PC-9 (cell line): ENCODE data around the gene ZCCHC7. TPM values are rescaled to one million over a fixed set of nuclear protein-coding genes. Genes with fewer than 3 reads are reported as not detected.

ENCODE experiments used
- BruUV-seq: library from RNA; stranded (reverse); fragments of 400-500 nt; replicated peaks from 2 replicates; lab custom pipeline; 2021; lab: Mats Ljungman, UMichigan
- CTCF ChIA-PET: fragments of 300-600 bp; sonication (Branson Sonifier 250); formaldehyde crosslinking; loops from one replicate; lab custom pipeline; 2022; ENCODE audit warnings: antibody characterized with exemption; lab: Charles Lee
- POLR2A ChIA-PET: fragments of 300-600 bp; sonication (Branson Sonifier 250); formaldehyde crosslinking; loops from one replicate; lab custom pipeline; 2022; ENCODE audit warnings: antibody characterized with exemption; ENCODE audit not compliant: unreplicated experiment; lab: Charles Lee
- DNase-seq, 2 experiments: peaks; one replicate each; pipeline versions ENCODE4 v3.0.0 to v3.0.0-alpha.2; 2015 to 2022; ENCODE audit warnings: mixed read lengths in 1 of 2
- H2AFZ ChIP-seq: fragments of 200-600 bp; sonication (generic); 2 replicates; pipeline ENCODE4 v1.8.1; 2017; ENCODE audit warnings: antibody characterized with exemption
- H3F3A ChIP-seq: fragments of 200-600 bp; sonication (generic); 2 replicates; pipeline ENCODE4 v1.8.1; 2017; ENCODE audit warnings: antibody characterized with exemption, mild to moderate bottlenecking, low read depth; ENCODE audit not compliant: insufficient read depth
- H3K27ac ChIP-seq: fragments of 200-600 bp; sonication (generic); 2 replicates; pipeline ENCODE4 v1.6.1; 2016; ENCODE audit warnings: mixed run types
- H3K27me3 ChIP-seq: fragments of 200-600 bp; sonication (generic); 2 replicates; pipeline ENCODE4 v1.6.1; 2016; ENCODE audit warnings: low read depth, mixed run types; ENCODE audit not compliant: insufficient read depth
- H3K36me3 ChIP-seq: fragments of 200-600 bp; sonication (generic); 2 replicates; pipeline ENCODE4 v1.6.1; 2016; ENCODE audit warnings: low read depth, mixed run types
- H3K4me1 ChIP-seq: fragments of 200-600 bp; sonication (generic); replicated peaks from 2 replicates; pipeline ENCODE4 v1.6.1; 2016; ENCODE audit warnings: mixed run types; ENCODE audit not compliant: insufficient read depth
- H3K4me2 ChIP-seq: fragments of 200-600 bp; sonication (generic); 2 replicates; pipeline ENCODE4 v1.6.1; 2017; ENCODE audit warnings: mixed run types
- H3K4me3 ChIP-seq: fragments of 200-600 bp; sonication (generic); 2 replicates; pipeline ENCODE4 v1.6.1; 2016; ENCODE audit warnings: mixed run types
- H3K79me2 ChIP-seq: fragments of 200-600 bp; sonication (generic); 2 replicates; pipeline ENCODE4 v1.6.1; 2017; ENCODE audit warnings: low read depth, mixed run types
- H3K9me2 ChIP-seq: fragments of 200-600 bp; sonication (generic); 2 replicates; pipeline ENCODE4 v1.8.1; 2017; ENCODE audit warnings: mild to moderate bottlenecking; ENCODE audit not compliant: insufficient read depth
- H3K9me3 ChIP-seq: fragments of 200-600 bp; sonication (generic); 2 replicates; pipeline ENCODE4 v1.8.1; 2016; ENCODE audit warnings: low read depth; ENCODE audit not compliant: insufficient read depth
- H4K20me1 ChIP-seq: fragments of 200-600 bp; sonication (generic); 2 replicates; pipeline ENCODE4 v1.8.1; 2017; ENCODE audit not compliant: insufficient read depth
- EZH2 ChIP-seq: fragments of 200-600 bp; sonication (generic); IDR thresholded peaks from 2 replicates; pipeline ENCODE4 v1.8.0; 2017; ENCODE audit warnings: antibody characterized with exemption, low read depth
- intact Hi-C: fragments of 100-400 bp; cut with micrococcal nuclease; formaldehyde crosslinking; loops from one replicate; pipeline ENCODE4 v1.10.0; 2022; ENCODE audit not compliant: unreplicated experiment
- total RNA-seq: library from RNA; stranded (reverse); gene quantifications from 2 replicates; pipeline ENCODE4 v1.2.3, GENCODE V29; 2021
- TF ChIP-seq, protein P1 (sequence below): fragments of 200-600 bp; sonication (generic); conservative IDR thresholded peaks from 2 replicates; pipeline ENCODE4 v1.6.1; 2017; ENCODE audit warnings: mixed run types, antibody characterized with exemption, mild to moderate bottlenecking, moderate library complexity

The ZCCHC7 gene
- total RNA-seq, 1 experiment from 2014 or later, result 15.9 TPM

DNA sequence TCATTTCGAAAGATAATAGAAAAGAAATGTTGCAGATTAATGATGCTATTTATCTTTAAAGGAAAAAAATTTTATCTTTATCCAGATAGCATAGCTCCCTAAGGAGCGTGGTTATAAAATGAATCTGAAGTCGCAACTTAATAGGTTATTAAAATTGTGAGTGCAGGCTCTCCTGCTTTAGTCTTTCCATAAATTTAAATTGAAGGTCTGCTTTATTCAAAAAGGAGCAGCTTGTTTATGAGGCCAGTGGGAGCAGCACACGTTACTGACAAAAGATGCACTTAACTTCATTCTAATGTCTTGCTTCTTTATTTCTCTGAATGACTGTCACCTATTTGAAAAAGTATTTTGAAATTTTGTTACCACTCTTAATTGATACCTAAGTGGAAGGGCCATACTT lies 95.0 kb downstream of the ZCCHC7 start:
- intact Hi-C loops, result no loop called here
- no peaks in the 10 kb centered on the region for H3K79me2 ChIP-seq
- H3K27ac ChIP-seq, result no peak overlapping the region
- no peak overlapping the region for H2AFZ ChIP-seq
- ChIA-PET POLR2A (interaction anchor here (0.6 kb wide), 1 partner anchor 144 kb away, joined by 4 read pairs; no protein-coding TSS in a partner anchor), CTCF (no interaction called here)
- H3K36me3 ChIP-seq, result no peaks in the 10 kb centered on the region
- no peaks in the 10 kb centered on the region for H3F3A ChIP-seq
- H4K20me1 ChIP-seq, result no peaks in the 10 kb centered on the region
- no peak overlapping the region for H3K4me2 ChIP-seq
- no peak overlapping the region for H3K4me3 ChIP-seq
- no TSS peak for BruUV-seq
- no peaks in the 10 kb centered on the region for H3K9me3 ChIP-seq
- no peak for DNase-seq
- no peaks in the 10 kb centered on the region for H3K27me3 ChIP-seq
- H3K9me2 ChIP-seq, result no peaks in the 10 kb centered on the region
- no peak for TF ChIP-seq EZH2
- TF ChIP-seq, protein P1, sequence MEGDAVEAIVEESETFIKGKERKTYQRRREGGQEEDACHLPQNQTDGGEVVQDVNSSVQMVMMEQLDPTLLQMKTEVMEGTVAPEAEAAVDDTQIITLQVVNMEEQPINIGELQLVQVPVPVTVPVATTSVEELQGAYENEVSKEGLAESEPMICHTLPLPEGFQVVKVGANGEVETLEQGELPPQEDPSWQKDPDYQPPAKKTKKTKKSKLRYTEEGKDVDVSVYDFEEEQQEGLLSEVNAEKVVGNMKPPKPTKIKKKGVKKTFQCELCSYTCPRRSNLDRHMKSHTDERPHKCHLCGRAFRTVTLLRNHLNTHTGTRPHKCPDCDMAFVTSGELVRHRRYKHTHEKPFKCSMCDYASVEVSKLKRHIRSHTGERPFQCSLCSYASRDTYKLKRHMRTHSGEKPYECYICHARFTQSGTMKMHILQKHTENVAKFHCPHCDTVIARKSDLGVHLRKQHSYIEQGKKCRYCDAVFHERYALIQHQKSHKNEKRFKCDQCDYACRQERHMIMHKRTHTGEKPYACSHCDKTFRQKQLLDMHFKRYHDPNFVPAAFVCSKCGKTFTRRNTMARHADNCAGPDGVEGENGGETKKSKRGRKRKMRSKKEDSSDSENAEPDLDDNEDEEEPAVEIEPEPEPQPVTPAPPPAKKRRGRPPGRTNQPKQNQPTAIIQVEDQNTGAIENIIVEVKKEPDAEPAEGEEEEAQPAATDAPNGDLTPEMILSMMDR, result no peak
- H3K4me1 ChIP-seq, result no peaks in the 10 kb centered on the region

DNA sequence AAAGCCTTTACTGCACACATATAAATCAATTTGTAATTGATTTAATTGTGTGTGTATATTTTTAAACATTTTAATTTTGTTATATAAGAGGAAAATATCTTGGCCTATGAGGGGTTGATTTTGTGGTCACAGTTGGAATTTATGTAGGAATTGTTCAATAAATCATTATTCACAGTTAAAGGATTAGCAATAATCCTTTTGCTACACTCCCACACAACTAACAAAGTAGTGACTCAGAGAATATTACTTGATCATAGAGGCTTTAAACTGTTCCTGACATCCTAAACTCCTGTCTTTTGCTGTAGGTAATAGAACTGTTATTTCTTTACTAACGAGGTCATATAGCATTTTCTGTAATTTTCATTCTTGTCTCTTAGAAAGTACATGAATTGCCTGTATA lies 95.5 kb downstream of the ZCCHC7 start:
- Histone ChIP-seq H4K20me1 (no peaks in the 10 kb centered on the region), H3K4me1 (no peaks in the 10 kb centered on the region), H3K9me2 (no peaks in the 10 kb centered on the region), H3F3A (no peaks in the 10 kb centered on the region), H3K27me3 (no peaks in the 10 kb centered on the region), H3K9me3 (no peaks in the 10 kb centered on the region), H3K4me2 (no peak overlapping the region), H3K79me2 (no peaks in the 10 kb centered on the region), H3K4me3 (no peak overlapping the region), H3K27ac (no peak overlapping the region), H2AFZ (no peak overlapping the region), H3K36me3 (no peaks in the 10 kb centered on the region)
- ChIA-PET CTCF (no interaction called here), POLR2A (interaction anchor here (0.6 kb wide), 1 partner anchor 144 kb away, joined by 4 read pairs; no protein-coding TSS in a partner anchor)
- intact Hi-C loops, result no loop called here
- no TSS peak for BruUV-seq
- DNase-seq, result no peak
- no peak for TF ChIP-seq EZH2
- TF ChIP-seq, protein P1, result no peak

DNA sequence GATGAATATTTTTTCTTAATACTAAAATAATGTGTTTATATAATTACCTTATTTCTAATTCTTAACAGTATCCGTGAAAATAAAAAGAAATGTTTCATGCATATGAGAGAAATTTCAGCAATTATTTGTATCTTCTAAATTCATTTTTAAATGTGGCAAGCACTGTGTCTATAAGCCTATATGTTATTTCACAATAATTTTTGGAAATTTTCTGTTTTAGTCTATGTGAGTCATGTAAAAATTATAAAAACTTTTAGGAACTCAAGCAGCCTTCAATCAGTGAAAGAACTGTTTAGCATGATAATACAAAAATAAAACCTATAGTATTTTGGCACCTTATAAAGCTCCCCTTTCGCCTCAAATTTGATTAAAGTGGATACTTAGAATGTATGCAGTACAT lies 96.8 kb downstream of the ZCCHC7 start:
- no peaks in the 10 kb centered on the region for H3K9me3 ChIP-seq
- H2AFZ ChIP-seq, result no peak overlapping the region
- H3K9me2 ChIP-seq, result no peaks in the 10 kb centered on the region
- intact Hi-C loops, result no loop called here
- H3K79me2 ChIP-seq, result no peaks in the 10 kb centered on the region
- no peaks in the 10 kb centered on the region for H3K27me3 ChIP-seq
- H3K4me3 ChIP-seq, result no peak overlapping the region
- no peak overlapping the region for H3K4me2 ChIP-seq
- no peaks in the 10 kb centered on the region for H3F3A ChIP-seq
- no peaks in the 10 kb centered on the region for H4K20me1 ChIP-seq
- H3K36me3 ChIP-seq, result no peaks in the 10 kb centered on the region
- no peak for TF ChIP-seq EZH2
- TF ChIP-seq, protein P1, result no peak
- H3K27ac ChIP-seq, result no peak overlapping the region
- H3K4me1 ChIP-seq, result no peaks in the 10 kb centered on the region
- ChIA-PET CTCF (interaction anchor here (0.6 kb wide), 1 partner anchor 133 kb away, joined by 4 read pairs; no protein-coding TSS in a partner anchor), POLR2A (no interaction called here)
- BruUV-seq, result no TSS peak
- DNase-seq, result no peak
